T-helper 2 cell treated with Interferon-gamma antibody and Interleukin-4, amounts not matched to agents 5 μg/mL and 100 μg/mL, for 36 hours (primary cell): ENCODE data around the gene TTC4.

Experiments
- DNase-seq: peaks from one replicate; pipeline ENCODE4 v3.0.0; 2021; ENCODE audit warnings: low spot score
- H3K27ac Mint-ChIP-seq: one replicate; pipeline ENCODE4 v1.8.0; 2021; ENCODE audit warnings: mild to moderate bottlenecking, mixed read lengths
- H3K27me3 Mint-ChIP-seq: one replicate; pipeline ENCODE4 v1.8.0; 2021; ENCODE audit warnings: low read depth, mixed read lengths
- H3K36me3 Mint-ChIP-seq: one replicate; pipeline ENCODE4 v1.8.0; 2021; ENCODE audit warnings: low read depth, mixed read lengths
- H3K4me1 Mint-ChIP-seq: one replicate; pipeline ENCODE4 v1.8.0; 2021; ENCODE audit warnings: low read depth, mixed read lengths
- H3K4me3 Mint-ChIP-seq: one replicate; pipeline ENCODE4 v1.8.0; 2022; ENCODE audit warnings: mild to moderate bottlenecking, moderate library complexity, mixed read lengths
- H3K9me3 Mint-ChIP-seq: one replicate; pipeline ENCODE4 v1.8.0; 2021; ENCODE audit warnings: mixed read lengths

Gene TTC4

GRCh38 chr1:54745864-54746263, 30.2 kb downstream of the TTC4 start:
- no peaks in the 10 kb centered on the region for H3K4me1 Mint-ChIP-seq
- H3K27me3 Mint-ChIP-seq, result no peaks in the 10 kb centered on the region
- H3K4me3 Mint-ChIP-seq, result no peak overlapping the region
- peaks cover 8% of the 10 kb centered on the region for H3K36me3 Mint-ChIP-seq
- no peak overlapping the region for H3K27ac Mint-ChIP-seq
- DNase-seq, result no peak
- no peaks in the 10 kb centered on the region for H3K9me3 Mint-ChIP-seq

- no peaks in the 10 kb centered on the region for H3K27me3 Mint-ChIP-seq
- no peak for DNase-seq
- H3K36me3 Mint-ChIP-seq, result no peaks in the 10 kb centered on the region
- H3K4me1 Mint-ChIP-seq, result no peaks in the 10 kb centered on the region
- H3K27ac Mint-ChIP-seq, result no peak overlapping the region
- no peaks in the 10 kb centered on the region for H3K9me3 Mint-ChIP-seq
- H3K4me3 Mint-ChIP-seq, result no peak overlapping the region
These were observed 32.6 kb downstream of the TTC4 start for GRCh38 chr1:54748094-54748835.

GRCh38 chr1:54750596-54750995, 34.9 kb downstream of the TTC4 start:
- Mint-ChIP-seq H3K36me3 (no peaks in the 10 kb centered on the region), H3K27me3 (no peaks in the 10 kb centered on the region)
- no peak for DNase-seq

GRCh38 chr1:54751426-54751825, 35.8 kb downstream of the TTC4 start:
- no peaks in the 10 kb centered on the region for H3K27me3 Mint-ChIP-seq
- H3K27ac Mint-ChIP-seq, result no peak overlapping the region
- peaks cover 2% of the 10 kb centered on the region for H3K36me3 Mint-ChIP-seq
- no peak for DNase-seq
- no peak overlapping the region for H3K4me3 Mint-ChIP-seq
- H3K9me3 Mint-ChIP-seq, result no peaks in the 10 kb centered on the region
- H3K4me1 Mint-ChIP-seq, result no peaks in the 10 kb centered on the region

More at GRCh38 chr1:54750596-54750995, 34.9 kb downstream of the TTC4 start:
- Mint-ChIP-seq H3K4me3 (no peak overlapping the region), H3K27ac (no peak overlapping the region), H3K4me1 (no peaks in the 10 kb centered on the region), H3K9me3 (no peaks in the 10 kb centered on the region)

GRCh38 chr1:54754045-54754444, 38.4 kb downstream of the TTC4 start:
- H3K27ac Mint-ChIP-seq, result no peak overlapping the region
- no peaks in the 10 kb centered on the region for H3K4me1 Mint-ChIP-seq
- H3K27me3 Mint-ChIP-seq, result no peaks in the 10 kb centered on the region
- no peak overlapping the region for H3K4me3 Mint-ChIP-seq
- DNase-seq, result no peak
- no peaks in the 10 kb centered on the region for H3K9me3 Mint-ChIP-seq
- H3K36me3 Mint-ChIP-seq, result peaks cover 4% of the 10 kb centered on the region

GRCh38 chr1:54754486-54755285, 39.0 kb downstream of the TTC4 start:
- H3K4me3 Mint-ChIP-seq, result no peak overlapping the region
- no peaks in the 10 kb centered on the region for H3K27me3 Mint-ChIP-seq
- no peak for DNase-seq
- H3K4me1 Mint-ChIP-seq, result no peaks in the 10 kb centered on the region
- H3K27ac Mint-ChIP-seq, result no peak overlapping the region
- peaks cover 4% of the 10 kb centered on the region for H3K36me3 Mint-ChIP-seq
- no peaks in the 10 kb centered on the region for H3K9me3 Mint-ChIP-seq

GRCh38 chr1:54757833-54758232, 42.2 kb downstream of the TTC4 start:
- H3K9me3 Mint-ChIP-seq, result no peaks in the 10 kb centered on the region
- no peak for DNase-seq
- H3K27ac Mint-ChIP-seq, result no peak overlapping the region
- peaks cover 4% of the 10 kb centered on the region for H3K36me3 Mint-ChIP-seq
- H3K27me3 Mint-ChIP-seq, result no peaks in the 10 kb centered on the region
- H3K4me1 Mint-ChIP-seq, result peaks cover under 1% of the 10 kb centered on the region
- H3K4me3 Mint-ChIP-seq, result no peak overlapping the region

GRCh38 chr1:54758678-54759348, 43.2 kb downstream of the TTC4 start:
- H3K36me3 Mint-ChIP-seq, result peaks cover 4% of the 10 kb centered on the region
- H3K27me3 Mint-ChIP-seq, result no peaks in the 10 kb centered on the region
- no peak for DNase-seq
- H3K27ac Mint-ChIP-seq, result no peak overlapping the region
- peaks cover 9% of the 10 kb centered on the region for H3K4me1 Mint-ChIP-seq
- no peaks in the 10 kb centered on the region for H3K9me3 Mint-ChIP-seq
- H3K4me3 Mint-ChIP-seq, result no peak overlapping the region

GRCh38 chr1:54763816-54764132, 48.1 kb downstream of the TTC4 start:
- Mint-ChIP-seq H3K4me1 (peaks cover 15% of the 10 kb centered on the region), H3K9me3 (no peaks in the 10 kb centered on the region), H3K27me3 (no peaks in the 10 kb centered on the region), H3K4me3 (peak overlapping the region; percentile 91), H3K36me3 (no peaks in the 10 kb centered on the region), H3K27ac (peak overlapping the region; percentile 90)
- no peak for DNase-seq

- H3K27me3 Mint-ChIP-seq, result no peaks in the 10 kb centered on the region
- peak within 1 kb of the TSS; percentile 90 for H3K27ac Mint-ChIP-seq
- peak within 1 kb of the TSS; percentile 91 for H3K4me3 Mint-ChIP-seq
- H3K9me3 Mint-ChIP-seq, result no peaks in the 10 kb centered on the region
- DNase-seq, result peak; percentile 97
- peaks cover 15% of the 10 kb centered on the region for H3K4me1 Mint-ChIP-seq
- no peaks in the 10 kb centered on the region for H3K36me3 Mint-ChIP-seq
These were observed 48.7 kb downstream of the TTC4 start, which contains the start of gene PARS2 for GRCh38 chr1:54764133-54764921. PARS2 (minus strand) TSS chr1:54764523; CDS start chr1:54759161, 5,362 bp downstream.

- peaks cover 15% of the 10 kb centered on the region for H3K4me1 Mint-ChIP-seq
- DNase-seq, result no peak
- H3K36me3 Mint-ChIP-seq, result no peaks in the 10 kb centered on the region
- no peaks in the 10 kb centered on the region for H3K9me3 Mint-ChIP-seq
- peak overlapping the region; percentile 90 for H3K27ac Mint-ChIP-seq
- no peaks in the 10 kb centered on the region for H3K27me3 Mint-ChIP-seq
- H3K4me3 Mint-ChIP-seq, result peak overlapping the region; percentile 91
These were observed 49.4 kb downstream of the TTC4 start for GRCh38 chr1:54764922-54765561.

GRCh38 chr1:54766726-54767125, 51.1 kb downstream of the TTC4 start:
- H3K4me1 Mint-ChIP-seq, result peaks cover 15% of the 10 kb centered on the region
- no peaks in the 10 kb centered on the region for H3K9me3 Mint-ChIP-seq
- no peaks in the 10 kb centered on the region for H3K36me3 Mint-ChIP-seq
- H3K27me3 Mint-ChIP-seq, result no peaks in the 10 kb centered on the region
- no peak overlapping the region for H3K4me3 Mint-ChIP-seq
- H3K27ac Mint-ChIP-seq, result no peak overlapping the region
- no peak for DNase-seq

- peaks cover 15% of the 10 kb centered on the region for H3K4me1 Mint-ChIP-seq
- no peaks in the 10 kb centered on the region for H3K36me3 Mint-ChIP-seq
- no peak overlapping the region for H3K4me3 Mint-ChIP-seq
- H3K27me3 Mint-ChIP-seq, result no peaks in the 10 kb centered on the region
- no peak overlapping the region for H3K27ac Mint-ChIP-seq
- no peaks in the 10 kb centered on the region for H3K9me3 Mint-ChIP-seq
- DNase-seq, result no peak
These were observed 51.9 kb downstream of the TTC4 start for GRCh38 chr1:54767526-54767925.
